GM12891 (cell line): Measurements from ENCODE around the gene RAC3.
"Not testable (repeated sequence)": the region's sequence is repeated elsewhere in the genome, so short reads cannot be mapped to it uniquely, and the experiment has no call there.

Experiments
- DNase-seq: peaks from one replicate; pipeline ENCODE4 v3.0.0; 2011; ENCODE audit warnings: low spot score; ENCODE audit not compliant: insufficient read length
- FAIRE-seq: peaks from 2 replicates; lab custom pipeline; 2011; peaks lifted over from hg19 to GRCh38; lab: Jason Lieb, UNC
- PAX5 ChIP-seq: IDR thresholded peaks from 2 replicates; pipeline ENCODE4 v1.6.1; 2011; ENCODE audit warnings: low read length, moderate library complexity, mild to moderate bottlenecking; ENCODE audit not compliant: insufficient read depth, severe bottlenecking
- POLR2A ChIP-seq: IDR thresholded peaks from 2 replicates; pipeline ENCODE4 v1.6.1; 2011; ENCODE audit warnings: low read depth, low read length, control low read depth
- POLR2AphosphoS5 ChIP-seq: IDR thresholded peaks from 2 replicates; pipeline ENCODE4 v1.6.1; 2011; ENCODE audit warnings: low read depth, low read length, control low read depth
- POU2F2 ChIP-seq: IDR thresholded peaks from 2 replicates; pipeline ENCODE4 v1.6.1; 2011; ENCODE audit warnings: low read depth, mild to moderate bottlenecking, control low read depth, low read length, moderate library complexity
- SPI1 ChIP-seq: IDR thresholded peaks from 2 replicates; pipeline ENCODE4 v1.6.1; 2011; ENCODE audit warnings: low read depth, low read length, control low read depth
- TAF1 ChIP-seq: IDR thresholded peaks from 2 replicates; pipeline ENCODE4 v1.6.1; 2011; ENCODE audit warnings: low read depth, low read length, control low read depth

Gene RAC3

GRCh38 chr17:82034371-82035011 lies 3.0 kb downstream of the RAC3 start:
- no peak for FAIRE-seq
- no peak for DNase-seq
- TF ChIP-seq PAX5 (no peak), POLR2A (no peak), POU2F2 (no peak), POLR2AphosphoS5 (no peak), TAF1 (no peak), SPI1 (no peak)

DNA sequence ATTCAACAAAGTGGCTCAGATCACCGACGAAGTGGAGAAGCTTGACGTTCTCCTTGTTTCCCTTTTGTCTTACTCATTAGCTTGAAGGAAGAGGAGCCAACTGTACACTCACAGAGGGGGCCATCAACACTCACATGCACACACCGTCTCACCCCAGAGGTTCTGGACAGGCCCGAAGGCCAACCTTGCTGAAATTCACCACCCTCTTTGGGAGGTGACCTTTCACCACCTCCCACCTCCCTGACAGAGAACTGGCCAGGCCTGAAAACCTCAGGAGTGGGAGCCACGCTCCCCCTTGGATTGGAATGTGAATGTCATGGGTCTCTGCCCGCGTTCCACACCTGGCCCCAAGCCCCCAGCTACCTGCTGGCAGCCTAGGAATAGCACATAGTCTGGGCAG lies 4.0 kb downstream of the RAC3 start:
- DNase-seq (no peak), FAIRE-seq (no peak)
- TF ChIP-seq SPI1: no peak
- TF ChIP-seq PAX5: no peak
- no peak for TF ChIP-seq POLR2A
- no peak for TF ChIP-seq POLR2AphosphoS5
- no peak for TF ChIP-seq TAF1
- no peak for TF ChIP-seq POU2F2

DNA sequence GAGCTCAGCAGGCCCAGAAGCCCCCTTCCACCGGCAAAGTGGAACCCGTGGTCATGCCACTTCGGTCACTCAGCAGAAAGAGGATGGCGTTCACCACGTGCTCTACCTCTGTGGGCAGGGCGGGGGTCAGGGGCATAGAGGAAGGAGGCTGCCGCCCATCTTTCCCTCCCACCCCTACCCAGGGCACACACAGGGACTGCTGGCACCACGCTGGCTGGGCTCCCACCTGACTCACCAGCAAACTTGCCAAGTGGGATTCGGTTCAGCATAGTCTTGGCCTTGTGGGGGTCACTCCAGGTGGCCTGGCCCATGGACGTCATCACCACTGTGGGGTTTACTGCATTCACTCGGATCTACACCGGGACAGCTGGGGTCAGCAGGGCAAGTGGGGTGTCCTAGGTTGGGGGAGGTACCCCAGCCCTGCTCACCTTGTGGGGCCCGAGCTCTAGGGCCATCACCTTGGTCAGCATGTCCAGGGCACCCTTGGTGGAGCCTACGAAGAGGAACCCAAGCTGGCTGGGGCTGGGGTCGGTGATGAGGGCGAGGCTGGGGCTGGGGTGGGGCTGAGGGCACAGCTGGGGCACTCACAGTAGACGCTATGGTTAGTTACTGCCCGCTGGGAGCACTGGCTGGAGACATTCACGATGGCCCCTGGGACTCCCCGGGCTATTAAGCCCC lies 4.6 kb downstream of the RAC3 start:
- DNase-seq: no peak
- no peak for FAIRE-seq
- TF ChIP-seq SPI1 (no peak), POU2F2 (no peak), POLR2A (no peak), TAF1 (no peak), POLR2AphosphoS5 (no peak), PAX5 (no peak)

- TF ChIP-seq POU2F2: no peak
- TF ChIP-seq TAF1: no peak
- no peak for TF ChIP-seq POLR2AphosphoS5
- TF ChIP-seq PAX5: no peak
- TF ChIP-seq SPI1: no peak
- no peak for TF ChIP-seq POLR2A
- DNase-seq (no peak), FAIRE-seq (peak; percentile 20)
Measured at GRCh38 chr17:82036634-82037091, 5.2 kb downstream of the RAC3 start.

- FAIRE-seq (peak; percentile 96), DNase-seq (peak; percentile 99)
- peak; percentile 42; the same call in 1 of the 2 replicates for TF ChIP-seq SPI1
- TF ChIP-seq POLR2A: peak; percentile 80
- TF ChIP-seq PAX5: no peak
- TF ChIP-seq POU2F2: peak; percentile 52; the same call in 1 of the 2 replicates
- TF ChIP-seq POLR2AphosphoS5: peak; percentile 80
- no peak; the same call in 1 of the 2 replicates for TF ChIP-seq TAF1
Measured at GRCh38 chr17:82037092-82037888, 5.8 kb downstream of the RAC3 start, which contains the start of gene DCXR. TSS of gene DCXR (minus strand) at chr17:82037697. CDS start at chr17:82037682, 15 bp downstream.

GRCh38 chr17:82037889-82038195 lies 6.4 kb downstream of the RAC3 start:
- DNase-seq (no peak), FAIRE-seq (no peak)
- TF ChIP-seq PAX5: no peak
- no peak for TF ChIP-seq POLR2A
- TF ChIP-seq SPI1: no peak

DNA sequence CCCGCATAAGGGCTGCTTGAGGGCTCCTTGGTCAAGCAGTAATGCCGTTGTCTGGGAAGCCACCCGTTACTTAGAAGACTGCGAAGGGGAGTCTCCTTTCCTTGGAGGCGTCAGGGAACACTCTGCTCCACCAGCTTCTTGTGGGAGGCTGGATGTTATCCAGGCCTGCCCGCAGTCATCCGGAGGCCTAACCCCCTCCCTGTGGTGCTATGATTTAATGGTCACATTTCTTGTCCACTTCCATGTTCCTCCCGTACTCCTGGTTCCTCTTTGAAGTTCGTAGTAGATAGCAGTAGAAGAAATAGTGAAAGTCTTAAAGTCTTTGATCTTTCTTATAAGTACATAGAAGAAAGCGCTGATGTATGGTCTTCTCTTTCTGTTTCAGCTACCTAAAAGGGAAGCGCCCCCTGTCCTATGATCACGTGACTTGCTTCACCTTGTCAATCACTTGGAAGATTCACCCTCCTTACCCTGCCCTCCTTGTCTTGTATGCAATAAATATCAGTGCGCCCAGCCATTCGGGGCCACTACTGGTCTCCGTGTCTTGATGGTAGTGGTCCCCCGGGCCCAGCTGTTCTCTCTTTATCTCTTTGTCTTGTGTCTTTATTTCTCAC lies 7.4 kb downstream of the RAC3 start:
- DNase-seq, FAIRE-seq: not testable (repeated sequence)
- TF ChIP-seq SPI1: 0 out of 2 replicates have a peak, but pooled peaks have one; percentile 38

GRCh38 chr17:82039695-82040299 lies 8.3 kb downstream of the RAC3 start:
- TF ChIP-seq POU2F2 (no peak), POLR2A (no peak)
- no peak for DNase-seq
- no peak for FAIRE-seq

- DNase-seq (no peak), FAIRE-seq (no peak)
- TF ChIP-seq SPI1 (no peak), POLR2A (no peak)
Measured at GRCh38 chr17:82041144-82041814, 9.8 kb downstream of the RAC3 start.

- no peak for FAIRE-seq
- no peak for DNase-seq
- TF ChIP-seq POLR2A (no peak), POU2F2 (no peak), POLR2AphosphoS5 (no peak), PAX5 (no peak), TAF1 (no peak), SPI1 (no peak)
Measured at GRCh38 chr17:82042649-82043048, 11.2 kb downstream of the RAC3 start.

GRCh38 chr17:82043507-82043906 lies 12.0 kb downstream of the RAC3 start:
- FAIRE-seq (no peak), DNase-seq (no peak)
- TF ChIP-seq TAF1 (no peak), PAX5 (no peak), POLR2A (no peak), POU2F2 (no peak), SPI1 (no peak), POLR2AphosphoS5 (no peak)
